Spleen (tissue), 7 donors: ENCODE measurements around the gene S1PR4.
A peak's percentile ranks its signal among the peaks of the same experiment; 100 is the strongest.

Source experiments
- CTCF ChIP-seq, 11 experiments: fragments of 200-600 bp in 7 of 11; fragments of 450-650 bp in 4 of 11; sonication (generic) in 4 of 11; IDR thresholded peaks in 8 of 11; conservative IDR thresholded peaks in 3 of 11; 1 replicate in 7 of 11; 2 replicates in 4 of 11; pipeline versions ENCODE4 v1.4.0 to v1.8.0; 2016 to 2021; ENCODE audit warnings: antibody characterized with exemption in 11 of 11, inconsistent platforms in 4 of 11, mild to moderate bottlenecking in 1 of 11
- POLR2A ChIP-seq, 3 donors: fragments of 450-650 bp; IDR thresholded peaks; one replicate each; pipeline ENCODE4 v1.5.1; 2017; ENCODE audit warnings: antibody characterized with exemption in 3 of 3, mild to moderate bottlenecking in 1 of 3
- POLR2AphosphoS5 ChIP-seq, 3 donors: sonication (generic); formaldehyde crosslinking; IDR thresholded peaks; one replicate each; pipeline ENCODE4 v1.5.1; 2017; ENCODE audit warnings: antibody characterized with exemption in 3 of 3
- donor health status: DM: no; HTN: no; CAD: no; lungs with moderate emphysema.
- donor health status: DM: no; HTN: no; CAD: no.
- donor health status: DM: no; HTN: no; CAD: no.

GRCh38 chr19:3185461-3186159 lies 7.0 kb downstream of the S1PR4 start, which contains the start of gene NCLN:
- TF ChIP-seq CTCF (IDR thresholded peaks at IDR 0.05 in 8 of 11, conservative IDR thresholded peaks at IDR 0.05 in 3 of 11) (no peak), POLR2A (IDR thresholded peaks at IDR 0.05) (peak in 1 of 3 donors; percentile 80), POLR2AphosphoS5 (IDR thresholded peaks at IDR 0.05) (peak; percentile 84 to 95 (median 89))
